Glomerular endothelial cell (primary cell): ENCODE data around the gene DCLK2. TPM values are rescaled to one million over a fixed set of nuclear protein-coding genes. Genes with fewer than 3 reads are reported as not detected.

Source experiments
- DNase-seq: peaks from one replicate; pipeline ENCODE4 v3.0.0-alpha.2; 2011; ENCODE audit warnings: low read depth, low spot score; ENCODE audit errors: extremely low read depth
- total RNA-seq: library from RNA; depleted of rRNA; stranded (reverse); fragments of >200 nt; gene quantifications from 2 replicates; pipeline ENCODE4 v1.2.3, GENCODE V29; 2015

Gene DCLK2
- total RNA-seq = 4.4 and 10.0 TPM in 2 replicates

GRCh38 chr4:150078041-150078578 lies at the start of gene DCLK2:
Gene DCLK2, plus strand, starts transcription at chr4:150078445. Its CDS starts 583 bp downstream, at chr4:150079028.
- DNase-seq = no peak

- no peak for DNase-seq
These were observed 45.7 kb upstream of the DCLK2 start for GRCh38 chr4:150032541-150032940.

GRCh38 chr4:150033081-150033480 lies 45.2 kb upstream of the DCLK2 start:
- DNase-seq = no peak

- DNase-seq = no peak
These were observed 44.3 kb upstream of the DCLK2 start for GRCh38 chr4:150033901-150034300.

GRCh38 chr4:150037251-150037856 lies 40.9 kb upstream of the DCLK2 start:
- no peak for DNase-seq

- DNase-seq = no peak
These were observed 39.7 kb upstream of the DCLK2 start for GRCh38 chr4:150038335-150039076.

- DNase-seq = no peak
These were observed 38.7 kb upstream of the DCLK2 start for GRCh38 chr4:150039274-150040127.

- no peak for DNase-seq
These were observed 33.7 kb upstream of the DCLK2 start for GRCh38 chr4:150044517-150044916.

- no peak for DNase-seq
These were observed 32.8 kb upstream of the DCLK2 start for GRCh38 chr4:150045410-150045809.

- no peak for DNase-seq
These were observed 31.5 kb upstream of the DCLK2 start for GRCh38 chr4:150046728-150047217.

- DNase-seq = no peak
These were observed 30.7 kb upstream of the DCLK2 start for GRCh38 chr4:150047546-150047945.

GRCh38 chr4:150049682-150050081 lies 28.6 kb upstream of the DCLK2 start:
- no peak for DNase-seq

GRCh38 chr4:150050566-150050965 lies 27.7 kb upstream of the DCLK2 start:
- no peak for DNase-seq

GRCh38 chr4:150051111-150051510 lies 27.1 kb upstream of the DCLK2 start:
- no peak for DNase-seq

- DNase-seq = no peak
These were observed 22.8 kb upstream of the DCLK2 start for GRCh38 chr4:150055467-150055866.

- DNase-seq = no peak
These were observed 21.7 kb upstream of the DCLK2 start for GRCh38 chr4:150056569-150056968.

- DNase-seq = no peak
These were observed 17.0 kb upstream of the DCLK2 start for GRCh38 chr4:150061086-150061776.

- DNase-seq = no peak
These were observed 15.1 kb upstream of the DCLK2 start for GRCh38 chr4:150063128-150063527.

GRCh38 chr4:150065740-150066139 lies 12.5 kb upstream of the DCLK2 start:
- no peak for DNase-seq

- no peak for DNase-seq
These were observed 10.4 kb upstream of the DCLK2 start for GRCh38 chr4:150067859-150068258.
